ENCODE measurements around the gene ANKRD33B.

ANKRD33B gene

GRCh38 chr5:10672146-10673016, 108.5 kb downstream of the ANKRD33B start:
- Histone ChIP-seq H3K27ac (ENCODE audit: low read depth, low read length) (no peak overlapping the region), H3K9me3 (ENCODE audit: low read length) (no peaks in the 10 kb centered on the region), H3K36me3 (ENCODE audit: insufficient read depth, low read length) (no peaks in the 10 kb centered on the region), H3K27me3 (ENCODE audit: control insufficient read depth in 1 of 2, insufficient read depth in 2 of 2, low read length in 2 of 2) (no peaks in the 10 kb centered on the region), H3K4me3 (ENCODE audit: low read depth in 1 of 2, low read length in 2 of 2) (no peak overlapping the region), H3K4me1 (ENCODE audit: insufficient read depth, low read length) (no peaks in the 10 kb centered on the region), H3K9ac (ENCODE audit: low read length) (no peak overlapping the region)

GRCh38 chr5:10673017-10673389, 109.1 kb downstream of the ANKRD33B start:
- H3K4me1 ChIP-seq (ENCODE audit: insufficient read depth, low read length), result no peaks in the 10 kb centered on the region
- H3K9ac ChIP-seq (ENCODE audit: low read length), result no peak overlapping the region
- no peak overlapping the region for H3K27ac ChIP-seq (ENCODE audit: low read depth, low read length)

GRCh38 chr5:10673407-10673806, 109.5 kb downstream of the ANKRD33B start:
- no peak overlapping the region for H3K9ac ChIP-seq (ENCODE audit: low read length)

More at GRCh38 chr5:10673017-10673389, 109.1 kb downstream of the ANKRD33B start:
- Histone ChIP-seq H3K9me3 (ENCODE audit: low read length) (no peaks in the 10 kb centered on the region), H3K4me3 (ENCODE audit: low read depth in 1 of 2, low read length in 2 of 2) (no peak overlapping the region), H3K36me3 (ENCODE audit: insufficient read depth, low read length) (peaks cover 4% of the 10 kb centered on the region), H3K27me3 (ENCODE audit: control insufficient read depth in 1 of 2, insufficient read depth in 2 of 2, low read length in 2 of 2) (no peaks in the 10 kb centered on the region)

GRCh38 chr5:10674096-10674495, 110.2 kb downstream of the ANKRD33B start:
- Histone ChIP-seq H3K9ac (ENCODE audit: low read length) (no peak overlapping the region), H3K4me3 (ENCODE audit: low read depth in 1 of 2, low read length in 2 of 2) (no peak overlapping the region), H3K9me3 (ENCODE audit: low read length) (no peaks in the 10 kb centered on the region), H3K4me1 (ENCODE audit: insufficient read depth, low read length) (no peaks in the 10 kb centered on the region), H3K36me3 (ENCODE audit: insufficient read depth, low read length) (peaks cover 13% of the 10 kb centered on the region), H3K27ac (ENCODE audit: low read depth, low read length) (no peak overlapping the region), H3K27me3 (ENCODE audit: control insufficient read depth in 1 of 2, insufficient read depth in 2 of 2, low read length in 2 of 2) (no peaks in the 10 kb centered on the region)

More at GRCh38 chr5:10673407-10673806, 109.5 kb downstream of the ANKRD33B start:
- H3K4me1 ChIP-seq (ENCODE audit: insufficient read depth, low read length), result no peaks in the 10 kb centered on the region
- H3K9me3 ChIP-seq (ENCODE audit: low read length), result no peaks in the 10 kb centered on the region
- peaks cover 6% of the 10 kb centered on the region for H3K36me3 ChIP-seq (ENCODE audit: insufficient read depth, low read length)
- H3K4me3 ChIP-seq (ENCODE audit: low read depth in 1 of 2, low read length in 2 of 2), result no peak overlapping the region
- H3K27me3 ChIP-seq (ENCODE audit: control insufficient read depth in 1 of 2, insufficient read depth in 2 of 2, low read length in 2 of 2), result no peaks in the 10 kb centered on the region
- no peak overlapping the region for H3K27ac ChIP-seq (ENCODE audit: low read depth, low read length)

GRCh38 chr5:10674582-10674981, 110.7 kb downstream of the ANKRD33B start:
- Histone ChIP-seq H3K4me1 (ENCODE audit: insufficient read depth, low read length) (no peaks in the 10 kb centered on the region), H3K36me3 (ENCODE audit: insufficient read depth, low read length) (peaks cover 18% of the 10 kb centered on the region), H3K27ac (ENCODE audit: low read depth, low read length) (no peak overlapping the region), H3K4me3 (ENCODE audit: low read depth in 1 of 2, low read length in 2 of 2) (no peak overlapping the region), H3K9me3 (ENCODE audit: low read length) (no peaks in the 10 kb centered on the region), H3K27me3 (ENCODE audit: control insufficient read depth in 1 of 2, insufficient read depth in 2 of 2, low read length in 2 of 2) (no peaks in the 10 kb centered on the region), H3K9ac (ENCODE audit: low read length) (no peak overlapping the region)

GRCh38 chr5:10675177-10675700, 111.4 kb downstream of the ANKRD33B start:
- no peak overlapping the region for H3K4me3 ChIP-seq (ENCODE audit: low read depth in 1 of 2, low read length in 2 of 2)
- H3K27me3 ChIP-seq (ENCODE audit: control insufficient read depth in 1 of 2, insufficient read depth in 2 of 2, low read length in 2 of 2), result no peaks in the 10 kb centered on the region
- H3K4me1 ChIP-seq (ENCODE audit: insufficient read depth, low read length), result no peaks in the 10 kb centered on the region
- H3K9ac ChIP-seq (ENCODE audit: low read length), result no peak overlapping the region
- peaks cover 23% of the 10 kb centered on the region for H3K36me3 ChIP-seq (ENCODE audit: insufficient read depth, low read length)
- no peaks in the 10 kb centered on the region for H3K9me3 ChIP-seq (ENCODE audit: low read length)
- H3K27ac ChIP-seq (ENCODE audit: low read depth, low read length), result no peak overlapping the region

GRCh38 chr5:10676224-10676623, 112.4 kb downstream of the ANKRD33B start:
- H3K4me3 ChIP-seq (ENCODE audit: low read depth in 1 of 2, low read length in 2 of 2), result no peak overlapping the region
- H3K36me3 ChIP-seq (ENCODE audit: insufficient read depth, low read length), result peaks cover 33% of the 10 kb centered on the region
- no peak overlapping the region for H3K9ac ChIP-seq (ENCODE audit: low read length)
- no peaks in the 10 kb centered on the region for H3K9me3 ChIP-seq (ENCODE audit: low read length)
- H3K27me3 ChIP-seq (ENCODE audit: control insufficient read depth in 1 of 2, insufficient read depth in 2 of 2, low read length in 2 of 2), result no peaks in the 10 kb centered on the region
- no peaks in the 10 kb centered on the region for H3K4me1 ChIP-seq (ENCODE audit: insufficient read depth, low read length)
- no peak overlapping the region for H3K27ac ChIP-seq (ENCODE audit: low read depth, low read length)

GRCh38 chr5:10676946-10677345, 113.1 kb downstream of the ANKRD33B start:
- H3K36me3 ChIP-seq (ENCODE audit: insufficient read depth, low read length), result peaks cover 34% of the 10 kb centered on the region
- H3K4me1 ChIP-seq (ENCODE audit: insufficient read depth, low read length), result no peaks in the 10 kb centered on the region
- H3K9ac ChIP-seq (ENCODE audit: low read length), result no peak overlapping the region
- no peak overlapping the region for H3K4me3 ChIP-seq (ENCODE audit: low read depth in 1 of 2, low read length in 2 of 2)
- no peak overlapping the region for H3K27ac ChIP-seq (ENCODE audit: low read depth, low read length)
- no peaks in the 10 kb centered on the region for H3K9me3 ChIP-seq (ENCODE audit: low read length)
- H3K27me3 ChIP-seq (ENCODE audit: control insufficient read depth in 1 of 2, insufficient read depth in 2 of 2, low read length in 2 of 2), result no peaks in the 10 kb centered on the region

- no peak overlapping the region for H3K27ac ChIP-seq (ENCODE audit: low read depth, low read length)
- H3K9me3 ChIP-seq (ENCODE audit: low read length), result no peaks in the 10 kb centered on the region
- peaks cover 39% of the 10 kb centered on the region for H3K36me3 ChIP-seq (ENCODE audit: insufficient read depth, low read length)
These were observed 113.7 kb downstream of the ANKRD33B start for GRCh38 chr5:10677533-10677932.

GRCh38 chr5:10678244-10678643, 114.4 kb downstream of the ANKRD33B start:
- no peaks in the 10 kb centered on the region for H3K4me1 ChIP-seq (ENCODE audit: insufficient read depth, low read length)
- no peaks in the 10 kb centered on the region for H3K27me3 ChIP-seq (ENCODE audit: control insufficient read depth in 1 of 2, insufficient read depth in 2 of 2, low read length in 2 of 2)
- no peaks in the 10 kb centered on the region for H3K9me3 ChIP-seq (ENCODE audit: low read length)
- peaks cover 46% of the 10 kb centered on the region for H3K36me3 ChIP-seq (ENCODE audit: insufficient read depth, low read length)
- no peak overlapping the region for H3K27ac ChIP-seq (ENCODE audit: low read depth, low read length)
- no peak overlapping the region for H3K9ac ChIP-seq (ENCODE audit: low read length)
- H3K4me3 ChIP-seq (ENCODE audit: low read depth in 1 of 2, low read length in 2 of 2), result no peak overlapping the region

More at GRCh38 chr5:10677533-10677932, 113.7 kb downstream of the ANKRD33B start:
- Histone ChIP-seq H3K9ac (ENCODE audit: low read length) (no peak overlapping the region), H3K4me1 (ENCODE audit: insufficient read depth, low read length) (no peaks in the 10 kb centered on the region), H3K27me3 (ENCODE audit: control insufficient read depth in 1 of 2, insufficient read depth in 2 of 2, low read length in 2 of 2) (no peaks in the 10 kb centered on the region), H3K4me3 (ENCODE audit: low read depth in 1 of 2, low read length in 2 of 2) (no peak overlapping the region)

GRCh38 chr5:10679336-10679988, 115.6 kb downstream of the ANKRD33B start:
- H3K36me3 ChIP-seq (ENCODE audit: insufficient read depth, low read length), result peaks cover 48% of the 10 kb centered on the region
- H3K9ac ChIP-seq (ENCODE audit: low read length), result no peak overlapping the region
- no peaks in the 10 kb centered on the region for H3K4me1 ChIP-seq (ENCODE audit: insufficient read depth, low read length)
- H3K27ac ChIP-seq (ENCODE audit: low read depth, low read length), result no peak overlapping the region
- no peaks in the 10 kb centered on the region for H3K9me3 ChIP-seq (ENCODE audit: low read length)
- no peak overlapping the region for H3K4me3 ChIP-seq (ENCODE audit: low read depth in 1 of 2, low read length in 2 of 2)
- no peaks in the 10 kb centered on the region for H3K27me3 ChIP-seq (ENCODE audit: control insufficient read depth in 1 of 2, insufficient read depth in 2 of 2, low read length in 2 of 2)

Data from muscle layer of colon (tissue), 2 donors.